Islet of Langerhans (tissue), 1 donor: ENCODE data around the gene TK1.
"Not testable (repeated sequence)": the region's sequence is repeated elsewhere in the genome, so short reads cannot be mapped to it uniquely, and the experiment has no call there.

Experiments
- FAIRE-seq: peaks from one replicate; lab custom pipeline; 2011; peaks lifted over from hg19 to GRCh38; lab: Jason Lieb, UNC

The TK1 gene

GRCh38 chr17:78148286-78149016, 38.4 kb downstream of the TK1 start:
- no peak for FAIRE-seq

- FAIRE-seq = no peak
Measured at GRCh38 chr17:78147315-78147998, 39.4 kb downstream of the TK1 start.

GRCh38 chr17:78146881-78147280, 40.0 kb downstream of the TK1 start:
- no peak for FAIRE-seq

GRCh38 chr17:78146471-78146869, 40.4 kb downstream of the TK1 start:
- FAIRE-seq = no peak

GRCh38 chr17:78144736-78145641, 41.9 kb downstream of the TK1 start:
- no peak for FAIRE-seq

GRCh38 chr17:78144147-78144719, 42.6 kb downstream of the TK1 start:
- FAIRE-seq = no peak

- no peak for FAIRE-seq
Measured at GRCh38 chr17:78143214-78144146, 43.4 kb downstream of the TK1 start.

- no peak for FAIRE-seq
Measured at GRCh38 chr17:78142119-78142861, 44.6 kb downstream of the TK1 start.

GRCh38 chr17:78141437-78142118, 45.3 kb downstream of the TK1 start:
- FAIRE-seq = no peak

GRCh38 chr17:78140169-78141051, 46.4 kb downstream of the TK1 start:
- FAIRE-seq = no peak

GRCh38 chr17:78139861-78140168, 47.0 kb downstream of the TK1 start:
- FAIRE-seq = not testable (repeated sequence)

GRCh38 chr17:78138204-78139060, 48.4 kb downstream of the TK1 start:
- no peak for FAIRE-seq

- no peak for FAIRE-seq
Measured at GRCh38 chr17:78137392-78138203, 49.3 kb downstream of the TK1 start.

GRCh38 chr17:78135858-78136500, 50.9 kb downstream of the TK1 start:
- FAIRE-seq = no peak

GRCh38 chr17:78134899-78135385, 51.9 kb downstream of the TK1 start:
- no peak for FAIRE-seq
